ENCODE results near the gene HTR3D.

DNA sequence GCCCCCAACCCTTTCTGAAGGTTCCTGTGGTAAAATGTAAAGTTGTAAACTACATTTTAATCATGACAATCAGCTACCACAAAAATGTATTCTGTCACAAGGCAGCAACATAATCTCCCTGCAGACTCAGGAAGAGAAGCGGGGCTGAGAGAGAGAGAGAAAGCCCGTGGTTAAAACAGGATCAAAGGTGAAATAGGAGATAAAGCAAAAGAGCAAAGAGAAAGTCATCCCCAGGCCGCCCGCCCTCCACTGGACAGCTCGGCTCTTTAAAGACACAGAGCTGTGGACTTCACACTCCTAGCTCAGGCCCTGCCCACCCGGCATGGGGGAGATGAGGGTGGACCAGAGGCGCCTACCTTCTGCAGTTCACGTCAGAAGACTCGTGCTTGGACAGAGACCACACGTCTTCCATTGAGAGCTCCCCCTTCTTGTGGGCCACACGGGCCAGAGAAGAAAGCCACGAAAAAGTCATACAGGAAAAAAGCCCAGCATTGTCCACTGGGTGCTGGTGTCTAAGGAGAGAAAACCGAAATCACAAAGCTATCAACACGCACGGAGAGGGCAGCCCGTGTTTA, 43.2 kb upstream of the HTR3D start:
- no peak for TF ChIP-seq EZH2phosphoT487 (IDR thresholded peaks at IDR 0.05; ENCODE audit: insufficient read depth, low read depth)
- no peak for TF ChIP-seq EZH2 (IDR thresholded peaks at IDR 0.05; ENCODE audit: insufficient read depth, poor library complexity, severe bottlenecking)

All from GM23248 (cell line).